NCI-H2171 treated with DMSO at 0.1 percent for 48 hours (cell line): ENCODE results near the gene ENOX1.

Experiments used
- DNase-seq: peaks from one replicate; lab custom pipeline; 2025; lab: John Stamatoyannopoulos, UW

Gene ENOX1

DNA sequence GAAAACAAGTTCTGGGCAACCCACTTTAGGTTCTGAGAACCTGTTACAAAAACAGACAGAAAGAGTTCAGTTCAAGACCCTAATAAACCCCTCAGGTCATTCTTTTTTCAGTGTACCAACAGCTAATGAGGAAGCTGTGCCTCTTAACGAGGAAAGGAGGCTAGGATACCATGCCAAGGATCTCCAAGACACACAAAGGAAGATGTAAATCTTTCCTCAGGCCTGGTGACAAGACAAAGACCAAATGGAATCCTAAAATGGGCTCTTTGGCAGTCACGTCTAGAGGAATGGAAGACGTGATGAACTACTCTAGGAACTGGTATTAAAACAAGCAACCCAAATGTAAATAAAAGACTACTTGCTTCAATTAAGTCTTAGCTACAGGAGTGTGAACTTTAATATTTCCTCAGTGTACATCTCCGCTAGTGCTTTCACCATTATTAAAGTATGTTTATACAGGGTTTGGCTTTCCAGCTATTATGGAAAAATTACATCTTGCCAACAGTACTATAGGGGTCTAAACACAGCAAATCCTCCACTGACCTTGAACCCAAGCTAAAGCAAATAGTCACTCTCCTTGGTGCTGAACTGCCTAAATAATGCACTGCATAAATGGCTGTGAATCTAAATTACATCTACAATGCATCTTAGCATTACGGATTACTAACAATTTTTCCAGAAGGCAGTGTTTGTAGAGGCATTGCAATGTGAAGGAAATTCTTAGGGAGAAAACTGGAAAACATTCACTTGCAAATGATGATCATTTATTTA, 42.3 kb downstream of the ENOX1 start:
- no peak for DNase-seq

DNA sequence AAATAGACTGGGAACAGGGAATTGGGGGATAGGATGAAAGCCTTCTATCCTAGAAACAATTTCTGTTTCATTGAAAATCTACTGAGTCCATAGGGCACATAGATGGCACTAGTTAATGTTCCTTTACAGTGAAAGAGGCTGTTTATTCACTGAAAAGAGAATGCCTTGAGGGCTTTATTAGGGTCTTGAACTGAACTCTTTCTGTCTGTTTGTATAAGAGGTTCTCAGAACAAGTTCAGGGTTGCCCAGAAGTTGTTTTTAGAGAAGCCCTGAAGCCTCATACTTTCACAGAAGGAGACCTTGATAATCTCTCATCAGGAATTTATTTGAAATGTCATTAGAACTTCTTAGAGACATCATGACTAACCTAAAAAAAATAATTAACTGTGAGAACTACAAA, 43.9 kb downstream of the ENOX1 start:
- no peak for DNase-seq

- DNase-seq = no peak
Observed at GRCh38 chr13:43737392-43737923, 49.3 kb downstream of the ENOX1 start.

DNA sequence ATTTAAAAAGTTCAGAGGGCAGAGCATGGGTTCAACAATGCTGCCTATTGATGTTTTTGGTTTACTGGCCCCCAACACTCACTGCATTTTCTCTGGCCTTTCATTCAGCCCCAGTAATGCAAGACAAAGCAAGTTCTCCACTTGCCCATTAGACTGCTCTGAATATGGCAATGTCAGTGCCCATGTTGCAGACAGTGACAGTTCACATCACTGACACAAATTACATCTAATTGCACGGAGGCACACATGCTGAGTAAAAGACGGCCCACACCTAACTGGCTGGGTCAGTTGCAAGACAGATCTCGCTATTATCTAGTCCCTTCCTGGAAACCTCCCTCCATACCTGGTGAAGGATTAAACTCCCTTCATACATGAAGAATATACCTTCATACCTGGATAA, 54.0 kb downstream of the ENOX1 start:
- DNase-seq = no peak

- no peak for DNase-seq
Observed at GRCh38 chr13:43731296-43731695, 55.5 kb downstream of the ENOX1 start.

DNA sequence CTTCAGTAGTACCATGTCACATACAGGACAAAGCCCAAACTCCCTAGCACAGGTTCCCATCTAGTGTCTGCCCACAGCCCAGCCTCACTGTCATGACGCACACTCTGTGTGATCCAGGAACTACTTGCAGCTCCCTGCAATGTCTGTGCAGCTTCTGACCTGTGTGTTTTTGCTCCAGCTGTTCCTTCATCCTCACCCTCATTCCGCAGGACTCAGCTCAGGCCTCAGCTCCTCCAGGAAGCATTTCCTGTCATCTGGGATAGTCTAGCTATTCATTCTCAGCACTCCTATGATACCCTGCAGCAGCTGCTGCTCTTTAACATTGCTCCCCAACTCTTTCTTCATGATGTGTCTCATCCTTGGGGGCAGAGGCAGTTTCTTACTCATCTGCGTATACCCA, 56.1 kb downstream of the ENOX1 start:
- no peak for DNase-seq

DNA sequence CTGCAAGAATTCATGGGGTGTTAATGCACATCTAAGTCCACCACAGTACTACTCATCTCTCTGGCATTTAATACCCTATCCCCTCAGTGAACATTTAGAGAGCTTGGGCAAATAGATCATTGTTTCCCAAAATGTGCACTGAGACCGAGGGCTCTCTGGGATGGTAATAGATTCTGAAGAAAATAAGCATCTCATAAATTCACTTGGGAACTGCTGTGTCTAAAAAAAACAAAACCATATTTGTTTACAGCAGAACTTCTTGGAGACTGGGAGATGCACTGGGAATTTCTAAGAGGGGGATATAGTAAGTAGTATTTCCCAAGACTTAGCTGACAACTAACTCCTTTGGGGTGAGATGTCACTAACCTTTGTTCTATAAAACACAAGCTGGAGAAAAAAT, 58.4 kb downstream of the ENOX1 start:
- no peak for DNase-seq

- no peak for DNase-seq
Observed at GRCh38 chr13:43727856-43728255, 58.9 kb downstream of the ENOX1 start.

DNA sequence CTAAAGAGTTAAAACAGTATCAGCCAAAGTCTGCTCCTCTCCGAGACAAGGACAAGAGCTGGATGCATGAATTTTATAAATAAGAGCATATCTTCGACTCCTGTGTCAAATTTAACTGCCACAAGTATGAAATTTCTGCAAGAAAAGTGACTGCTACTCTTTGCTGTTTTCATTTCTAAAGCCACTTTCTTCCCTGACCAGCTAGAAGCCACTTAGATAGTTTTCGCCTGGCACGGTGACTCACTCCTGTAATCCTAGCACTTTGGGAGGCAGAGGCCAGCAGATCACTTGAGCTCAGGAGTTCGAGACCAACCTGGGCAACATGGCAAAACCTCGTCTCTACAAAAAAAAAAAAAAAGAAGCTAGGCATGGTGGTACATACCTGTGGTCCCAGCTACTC, 61.3 kb downstream of the ENOX1 start:
- DNase-seq = no peak

DNA sequence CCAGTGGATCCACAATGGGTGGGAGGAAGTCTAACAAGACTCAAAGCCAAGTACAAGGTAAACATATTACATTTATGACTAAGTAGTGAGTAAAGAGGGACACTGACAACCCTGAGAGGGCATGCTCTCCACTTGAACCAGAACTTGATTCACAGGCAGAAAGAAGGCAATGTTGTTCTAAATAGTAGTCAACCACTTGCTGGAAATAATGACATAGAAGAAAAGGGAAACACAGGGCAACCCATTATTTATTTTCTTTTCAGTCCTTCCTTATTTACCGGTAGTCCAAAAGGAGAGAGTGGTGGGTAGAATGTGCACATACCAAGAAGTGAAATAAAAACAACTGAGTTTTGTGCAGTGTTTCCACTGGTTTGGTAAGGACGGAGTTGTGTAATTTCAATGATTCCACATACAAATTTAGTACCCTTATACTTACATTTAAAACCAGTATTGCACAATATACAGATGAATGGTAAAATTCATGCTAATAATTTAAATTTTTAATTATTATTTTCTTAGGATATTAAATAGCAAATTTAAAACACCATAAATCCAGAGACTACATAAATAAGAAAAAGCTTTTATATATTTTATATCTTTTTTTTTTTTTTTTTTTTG, 65.9 kb downstream of the ENOX1 start:
- DNase-seq = no peak

DNA sequence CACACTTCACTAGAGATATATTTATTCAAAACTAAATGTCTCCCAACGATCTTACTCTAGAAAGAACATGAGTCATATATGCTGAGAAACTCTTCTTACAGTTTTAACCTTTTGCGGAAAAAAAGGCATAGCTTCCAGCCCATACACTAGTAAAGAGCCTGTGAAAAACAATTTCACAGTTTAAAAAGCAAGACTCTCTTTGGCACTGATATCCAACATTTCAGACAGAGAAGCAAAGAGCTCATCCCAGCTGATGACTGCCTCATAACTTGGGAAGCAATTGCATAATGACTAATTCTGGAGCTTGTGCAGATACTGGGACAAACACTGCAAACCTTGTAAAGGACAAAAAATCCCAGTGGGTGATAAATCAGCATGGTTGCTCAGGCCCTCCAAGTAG, 88.0 kb downstream of the ENOX1 start:
- no peak for DNase-seq

DNA sequence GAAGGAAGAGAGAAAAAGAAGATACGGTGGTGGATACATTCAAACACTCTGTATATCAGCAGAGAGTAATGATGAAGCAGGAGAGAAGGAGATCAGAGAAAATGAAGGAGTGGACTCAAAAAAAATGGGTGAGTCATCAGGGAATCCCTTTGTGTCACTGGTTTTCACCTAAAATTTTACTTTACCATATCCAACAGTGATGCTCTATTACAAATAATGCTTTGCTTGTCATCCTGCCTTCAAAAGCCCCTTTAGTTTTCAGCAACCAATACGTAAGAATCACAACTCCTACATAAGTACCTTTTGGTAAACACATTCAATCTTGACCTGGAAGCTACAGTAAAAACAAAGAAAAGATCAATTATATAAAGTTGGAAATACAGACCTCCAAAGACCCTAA, 88.8 kb downstream of the ENOX1 start:
- no peak for DNase-seq

- no peak for DNase-seq
Observed at GRCh38 chr13:43697323-43697722, 89.4 kb downstream of the ENOX1 start.

DNA sequence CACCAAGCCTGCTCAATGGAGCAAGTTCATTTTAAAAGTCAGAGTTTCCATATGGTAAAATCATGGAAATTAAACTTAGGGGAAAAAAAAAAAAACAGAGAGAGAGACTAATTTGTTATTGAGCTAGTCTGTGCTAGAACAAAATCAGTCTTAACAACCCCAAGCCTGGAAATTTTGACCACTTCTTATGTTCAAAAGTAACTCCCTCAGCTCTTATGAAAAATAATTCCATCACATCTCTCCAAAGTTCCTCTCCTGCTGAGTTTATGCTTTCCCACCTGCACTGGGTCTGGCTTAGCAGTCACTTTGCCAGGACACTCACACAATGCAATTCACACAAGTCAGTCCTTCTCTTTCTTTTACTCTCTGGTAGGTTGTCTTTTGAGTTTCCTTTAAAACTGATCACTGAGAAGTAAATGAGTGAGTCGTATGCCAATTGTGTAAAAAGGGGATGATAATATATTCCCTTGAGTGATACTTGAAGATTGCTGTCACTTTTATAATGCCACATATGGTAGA, 92.6 kb downstream of the ENOX1 start:
- no peak for DNase-seq

DNA sequence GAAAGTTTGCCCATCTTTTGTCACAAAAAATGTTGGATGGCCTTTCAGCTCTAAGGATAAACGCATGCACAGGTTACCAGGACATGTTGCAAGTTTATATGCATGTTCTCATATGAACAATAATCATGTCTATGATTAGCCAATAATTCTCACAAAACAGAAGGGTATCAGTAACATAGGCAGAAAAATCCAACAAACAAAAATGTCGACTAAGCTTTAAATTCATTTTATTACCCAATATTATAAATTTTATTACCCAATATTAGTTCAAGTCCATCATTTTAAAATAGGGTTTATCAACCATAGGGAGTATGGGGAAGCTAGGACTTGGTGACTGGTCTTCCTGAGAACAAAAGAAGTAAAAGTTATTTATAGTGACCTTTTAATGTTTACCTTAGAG, 93.1 kb downstream of the ENOX1 start:
- DNase-seq = no peak

GRCh38 chr13:43688227-43688907, 98.4 kb downstream of the ENOX1 start:
- no peak for DNase-seq

GRCh38 chr13:43687038-43687437, 99.7 kb downstream of the ENOX1 start:
- no peak for DNase-seq

DNA sequence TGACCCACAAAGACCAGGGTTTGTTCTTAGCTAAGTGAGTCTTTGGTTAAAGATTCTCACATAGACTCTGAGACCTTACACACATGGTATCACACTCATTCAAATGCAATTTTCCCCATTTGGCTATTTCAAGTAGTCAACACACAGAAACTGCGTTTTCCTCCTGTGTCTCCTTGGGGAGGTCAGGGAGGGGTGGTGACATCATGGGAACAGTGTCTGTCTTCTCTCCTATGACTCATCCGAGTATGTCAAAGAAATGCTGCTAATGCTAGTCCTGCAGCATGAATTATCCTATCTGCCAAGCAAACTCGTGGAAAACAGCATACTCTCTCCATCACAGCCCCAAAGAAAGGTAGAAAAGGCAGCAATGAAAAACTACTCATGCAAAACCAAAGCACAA, 100.2 kb downstream of the ENOX1 start:
- DNase-seq = no peak

GRCh38 chr13:43684963-43685725, 101.6 kb downstream of the ENOX1 start:
- no peak for DNase-seq

DNA sequence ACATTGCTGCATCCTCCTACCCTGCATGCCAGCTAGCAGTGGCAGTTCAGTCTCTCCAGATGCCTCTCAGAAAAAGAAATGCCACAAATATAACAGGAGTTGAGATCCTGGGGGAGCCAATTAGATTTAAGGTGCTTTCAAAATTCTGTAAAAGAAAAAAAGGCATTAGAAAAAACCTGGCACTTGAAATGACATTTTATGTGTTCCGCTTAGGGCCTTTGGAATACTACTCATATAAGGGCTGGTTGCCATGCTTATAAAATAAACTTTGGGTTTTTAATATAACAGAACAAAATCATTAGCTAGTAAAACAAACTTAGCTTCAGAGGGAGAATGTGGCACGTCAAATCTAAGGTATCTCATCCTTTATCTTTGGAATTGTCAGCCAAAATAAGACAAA, 104.1 kb downstream of the ENOX1 start:
- DNase-seq = no peak

GRCh38 chr13:43676320-43676719, 110.5 kb downstream of the ENOX1 start:
- DNase-seq = no peak

DNA sequence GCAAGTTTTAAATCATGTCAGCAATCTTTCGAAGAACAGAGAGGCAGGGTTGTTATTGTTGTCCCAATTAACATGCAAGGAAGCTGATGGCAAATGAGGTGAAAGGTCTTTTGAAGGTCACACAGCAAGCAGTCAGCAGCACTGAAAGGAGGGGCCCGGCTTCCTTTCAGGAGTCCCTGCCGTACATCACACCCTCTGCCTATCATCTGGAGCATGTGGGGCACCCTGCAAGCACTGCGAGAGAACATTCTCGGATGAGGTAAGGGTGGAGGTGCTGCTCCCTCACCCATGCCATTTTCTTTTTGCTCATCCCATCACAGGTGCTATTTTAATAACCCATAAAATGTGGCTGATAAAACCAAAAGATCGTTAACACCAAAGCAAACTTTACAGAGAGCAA, 111.2 kb downstream of the ENOX1 start:
- DNase-seq = no peak
